Epidermal melanocyte (primary cell): ENCODE results near the gene PROX2.

Experiments used
- DNase-seq: peaks from one replicate; pipeline ENCODE4 v3.0.0; 2011; ENCODE audit warnings: low spot score; ENCODE audit not compliant: insufficient read length

Gene PROX2

DNA sequence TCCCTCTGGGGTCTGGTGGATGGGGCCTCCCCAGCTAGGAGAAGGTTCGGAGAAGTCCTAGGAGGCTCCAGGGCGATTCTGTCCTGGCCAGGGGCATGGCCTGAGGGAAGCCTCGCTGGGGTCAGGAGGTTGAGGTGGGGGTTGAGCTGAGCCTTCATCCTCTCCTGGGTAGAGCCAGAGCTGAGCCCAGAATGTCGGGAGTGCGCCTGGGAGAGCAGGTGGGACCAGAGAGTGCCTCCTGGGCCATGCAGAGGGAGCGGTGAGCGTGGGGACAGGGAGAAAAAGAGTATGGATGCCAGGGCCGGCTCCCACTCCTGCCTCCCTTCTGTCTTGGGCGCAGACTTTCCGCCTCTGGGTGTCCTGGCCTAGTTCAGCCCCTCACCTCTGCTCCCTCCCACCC, 34.0 kb upstream of the PROX2 start:
- DNase-seq = no peak

DNA sequence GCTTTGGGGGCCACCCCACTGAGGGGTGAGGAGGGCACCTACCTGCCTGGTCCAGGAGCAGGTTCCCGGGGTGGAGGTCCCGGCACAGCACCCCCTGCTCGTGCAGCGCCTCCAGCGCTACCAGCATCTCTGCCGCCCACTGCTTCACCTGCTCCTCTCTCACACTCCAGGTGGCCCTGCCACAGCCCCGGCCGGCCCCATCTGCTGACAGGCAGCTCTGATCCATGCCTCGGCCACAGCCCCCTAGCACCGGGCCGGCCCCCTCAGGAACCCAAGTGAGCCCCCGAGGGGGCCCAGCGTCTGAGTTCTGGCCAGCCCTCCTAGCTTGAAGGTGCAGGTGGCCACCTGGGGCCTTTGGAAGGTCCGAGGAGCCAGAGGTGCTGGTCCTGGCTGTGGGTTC, 33.6 kb upstream of the PROX2 start:
- no peak for DNase-seq

DNA sequence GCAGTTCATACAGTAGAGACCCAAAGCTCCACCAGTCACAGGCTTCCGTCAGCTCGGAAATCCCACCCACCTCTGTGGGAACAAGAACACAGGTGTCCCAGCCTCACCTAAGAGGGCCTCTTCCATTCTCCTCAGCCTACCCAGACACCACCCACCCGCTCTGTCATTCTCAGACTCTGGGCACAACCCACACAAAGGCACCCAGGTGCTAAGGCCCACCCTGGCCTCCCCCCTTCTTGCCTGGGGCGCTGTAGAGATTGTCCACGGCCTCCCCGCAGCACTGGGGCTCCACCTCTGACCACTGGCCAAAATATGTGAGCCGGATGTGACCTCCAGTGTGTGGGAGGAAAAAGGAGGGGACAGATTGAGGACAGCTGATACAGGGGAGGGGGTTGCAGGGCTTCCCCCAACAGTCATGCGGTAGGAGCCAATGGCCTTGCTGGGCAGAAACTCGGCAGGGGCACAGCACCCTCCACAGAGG, 33.0 kb upstream of the PROX2 start:
- DNase-seq = no peak

- no peak for DNase-seq
These were observed 31.8 kb upstream of the PROX2 start for GRCh38 chr14:74907744-74908143.

DNA sequence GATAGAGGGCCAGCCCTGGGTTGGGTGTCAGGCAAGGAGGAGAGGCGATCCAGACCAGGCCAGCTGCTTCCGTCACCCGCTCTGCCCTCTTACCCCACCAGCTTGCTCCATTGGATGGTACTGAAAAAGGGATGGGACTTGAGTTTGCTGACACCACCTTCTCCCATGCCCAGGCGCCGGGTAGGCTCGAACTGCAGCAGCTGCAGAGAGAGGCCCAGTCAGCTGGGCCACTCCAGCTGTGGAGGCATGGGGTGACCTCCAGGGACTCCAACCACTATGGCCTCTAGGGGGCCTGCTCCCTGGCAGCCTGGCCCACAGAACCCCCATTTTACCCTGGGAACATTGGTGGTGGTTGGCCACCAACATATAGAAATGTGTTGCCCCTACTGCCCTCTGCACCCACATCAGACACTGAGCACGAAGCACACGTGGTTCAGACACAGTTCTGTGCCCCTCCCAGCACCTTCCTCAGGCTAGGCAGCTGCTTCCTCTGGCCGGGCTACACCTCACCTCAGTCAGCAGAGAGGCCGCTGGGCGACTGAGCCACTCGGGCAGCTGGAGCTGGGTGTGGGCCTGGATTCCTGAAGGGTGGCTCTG, 31.1 kb upstream of the PROX2 start:
- no peak for DNase-seq

DNA sequence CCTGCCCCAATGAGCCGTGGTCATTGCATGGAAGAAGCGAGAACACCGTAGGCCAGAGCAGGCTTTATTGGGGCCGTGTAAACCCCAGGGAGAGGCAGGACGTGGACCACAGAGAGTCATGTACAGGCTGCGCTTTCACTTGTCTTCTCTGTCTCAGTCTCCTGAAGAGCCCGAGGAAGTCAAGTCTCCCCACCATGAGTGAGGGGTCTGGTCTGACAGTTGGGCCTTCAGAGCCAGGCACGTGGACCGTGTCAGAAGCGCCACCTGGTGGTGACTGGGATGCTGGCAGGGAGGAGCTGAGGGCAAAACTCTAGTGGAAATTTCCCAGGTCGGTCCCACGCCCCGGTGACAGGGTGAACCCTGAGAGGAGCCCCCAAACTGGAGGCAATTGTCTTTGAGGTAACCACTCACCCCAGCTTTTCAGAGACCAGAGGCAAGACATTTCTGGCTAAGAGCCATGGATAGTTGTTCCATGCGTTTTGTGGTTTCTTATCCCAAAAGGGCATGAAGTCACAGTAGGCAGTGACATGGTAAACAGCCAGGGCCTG, 29.7 kb upstream of the PROX2 start:
- peak; percentile 70 for DNase-seq

DNA sequence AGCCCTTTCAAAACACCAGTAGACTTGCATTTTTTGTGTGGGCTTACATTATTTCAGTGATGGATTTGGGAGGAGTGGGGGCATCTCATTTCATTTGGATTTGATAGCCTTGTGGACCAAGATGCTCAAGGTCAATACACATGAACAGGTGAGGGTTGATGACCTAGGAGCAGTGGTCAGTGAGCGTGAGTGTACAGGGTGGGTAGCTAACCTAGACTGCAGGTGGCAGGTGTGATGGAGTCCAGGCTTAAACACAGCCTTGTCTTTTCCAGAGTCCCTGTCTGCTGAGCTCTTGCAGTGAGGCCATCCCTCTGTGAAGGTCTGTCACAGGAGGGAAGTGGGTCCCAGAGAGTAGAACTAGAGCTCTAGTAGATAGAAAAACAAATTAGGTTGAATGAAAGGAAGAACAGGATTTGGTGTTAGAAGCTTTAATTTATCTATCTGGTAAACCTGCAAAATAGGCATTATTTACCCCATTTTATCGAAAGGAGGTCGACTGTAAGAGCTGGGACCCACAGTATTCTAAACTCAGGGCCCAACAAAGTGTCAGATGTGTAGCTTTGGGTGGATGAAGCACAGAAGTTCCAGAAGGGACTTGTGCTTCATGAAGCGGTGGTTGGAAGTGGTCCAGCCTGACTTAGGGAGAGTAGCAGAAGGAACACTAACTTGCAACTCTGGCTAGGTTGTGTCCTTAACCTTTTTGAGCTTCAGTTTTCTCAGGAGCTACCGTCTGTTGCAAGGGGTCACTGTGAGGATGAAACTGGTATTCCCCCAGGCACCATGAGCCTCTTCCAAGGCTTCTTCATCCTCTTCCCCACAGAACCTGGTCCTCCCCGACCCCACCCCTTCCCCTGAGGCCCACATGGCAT, 28.9 kb upstream of the PROX2 start:
- no peak for DNase-seq

- DNase-seq = no peak
These were observed 27.2 kb upstream of the PROX2 start for GRCh38 chr14:74902941-74903705.

GRCh38 chr14:74898694-74899093, 22.7 kb upstream of the PROX2 start:
- no peak for DNase-seq

GRCh38 chr14:74898083-74898482, 22.1 kb upstream of the PROX2 start:
- no peak for DNase-seq

GRCh38 chr14:74897642-74898041, 21.7 kb upstream of the PROX2 start:
- no peak for DNase-seq

- no peak for DNase-seq
These were observed 20.5 kb upstream of the PROX2 start for GRCh38 chr14:74896400-74896799.

DNA sequence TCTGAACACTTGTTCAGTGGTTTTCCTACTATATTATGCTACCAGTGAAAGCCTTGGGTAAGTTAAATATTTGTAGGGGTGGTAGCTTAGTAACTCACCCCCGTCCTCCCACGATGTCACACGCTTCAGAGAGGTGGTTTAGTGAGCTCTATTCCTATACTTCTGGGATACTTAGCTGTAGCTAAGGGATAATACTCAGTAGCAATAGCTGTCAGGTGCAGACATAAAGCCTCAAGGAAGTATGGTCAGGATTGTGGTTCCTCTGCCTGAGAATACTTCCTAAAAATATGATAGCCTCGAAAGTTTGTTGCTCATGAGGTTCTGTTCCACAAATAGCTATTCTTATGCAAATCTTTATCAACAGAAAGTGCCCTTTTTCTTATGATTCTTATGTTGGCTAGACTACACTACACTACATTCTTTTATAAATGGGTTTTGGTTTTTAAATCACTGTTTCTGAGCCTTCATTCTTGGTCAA, 17.7 kb upstream of the PROX2 start:
- DNase-seq = no peak

GRCh38 chr14:74892745-74893144, 16.8 kb upstream of the PROX2 start:
- no peak for DNase-seq

DNA sequence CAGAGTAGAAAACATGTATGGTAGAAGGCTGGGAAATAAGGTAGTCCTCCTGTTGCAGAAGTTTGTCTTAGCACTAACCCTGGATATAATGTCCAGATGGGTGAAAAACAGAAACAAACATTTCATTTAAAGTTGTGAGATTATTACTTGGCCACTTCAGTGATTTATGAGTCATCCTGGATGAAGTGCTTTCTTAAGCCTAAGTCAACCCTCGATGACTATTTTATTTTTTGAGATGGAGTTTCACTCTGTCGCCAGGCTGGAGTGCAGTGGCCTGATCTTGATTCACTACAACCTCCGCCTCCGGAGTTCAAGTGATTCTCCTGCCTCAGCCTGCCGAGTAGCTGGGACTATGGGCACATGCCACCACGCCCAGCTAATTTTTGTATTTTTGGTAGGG, 15.9 kb upstream of the PROX2 start:
- DNase-seq = no peak

- no peak for DNase-seq
These were observed 14.3 kb upstream of the PROX2 start for GRCh38 chr14:74890262-74890661.

DNA sequence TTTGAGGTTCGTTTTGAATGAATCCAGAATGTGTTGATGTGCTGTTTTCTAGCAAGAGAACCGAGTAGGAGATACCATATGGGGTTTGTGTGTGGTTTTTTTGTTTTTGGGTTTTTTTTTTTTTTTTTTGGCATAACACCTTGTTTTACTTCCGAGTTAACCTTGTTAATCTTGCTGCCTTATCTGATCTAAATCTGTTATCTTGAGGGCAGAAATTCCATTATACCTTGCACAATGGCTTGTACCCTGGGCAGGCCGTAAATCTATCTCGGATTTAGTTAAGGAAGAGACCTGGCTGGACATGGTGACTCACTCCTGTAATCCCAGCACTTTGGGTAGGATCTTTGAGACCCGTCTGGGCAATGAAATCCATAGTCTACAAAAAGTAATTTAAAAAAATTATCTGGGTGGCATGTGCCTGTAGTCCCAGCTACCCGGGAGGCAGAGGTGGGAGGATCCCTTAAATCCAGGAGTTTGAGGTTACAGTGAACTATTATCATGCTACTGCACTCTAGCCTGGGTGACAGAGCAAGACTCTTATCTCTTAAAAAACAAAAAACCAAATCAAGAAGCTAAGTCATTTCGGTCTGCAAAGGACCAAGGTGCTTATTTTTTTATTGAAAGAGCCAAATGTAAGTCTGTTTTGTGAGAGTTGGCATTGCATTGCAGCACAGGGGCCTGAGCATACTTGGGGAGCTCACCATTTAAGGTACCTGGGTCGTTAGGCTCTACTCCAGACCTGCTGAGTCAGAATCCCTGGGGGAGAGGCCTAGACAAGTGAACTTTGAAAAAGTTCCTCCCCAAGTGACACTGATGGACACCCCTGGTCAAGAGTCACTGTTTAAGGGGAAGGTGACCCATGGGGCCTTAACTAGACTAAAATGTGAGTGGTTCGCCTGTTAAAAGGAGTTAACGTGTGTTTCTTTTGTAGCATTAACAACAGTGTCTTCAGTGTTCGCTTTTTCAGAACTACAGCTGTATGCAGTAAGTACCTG, 12.5 kb upstream of the PROX2 start:
- DNase-seq = no peak

GRCh38 chr14:74886001-74886400, 10.1 kb upstream of the PROX2 start:
- DNase-seq = peak; percentile 75

DNA sequence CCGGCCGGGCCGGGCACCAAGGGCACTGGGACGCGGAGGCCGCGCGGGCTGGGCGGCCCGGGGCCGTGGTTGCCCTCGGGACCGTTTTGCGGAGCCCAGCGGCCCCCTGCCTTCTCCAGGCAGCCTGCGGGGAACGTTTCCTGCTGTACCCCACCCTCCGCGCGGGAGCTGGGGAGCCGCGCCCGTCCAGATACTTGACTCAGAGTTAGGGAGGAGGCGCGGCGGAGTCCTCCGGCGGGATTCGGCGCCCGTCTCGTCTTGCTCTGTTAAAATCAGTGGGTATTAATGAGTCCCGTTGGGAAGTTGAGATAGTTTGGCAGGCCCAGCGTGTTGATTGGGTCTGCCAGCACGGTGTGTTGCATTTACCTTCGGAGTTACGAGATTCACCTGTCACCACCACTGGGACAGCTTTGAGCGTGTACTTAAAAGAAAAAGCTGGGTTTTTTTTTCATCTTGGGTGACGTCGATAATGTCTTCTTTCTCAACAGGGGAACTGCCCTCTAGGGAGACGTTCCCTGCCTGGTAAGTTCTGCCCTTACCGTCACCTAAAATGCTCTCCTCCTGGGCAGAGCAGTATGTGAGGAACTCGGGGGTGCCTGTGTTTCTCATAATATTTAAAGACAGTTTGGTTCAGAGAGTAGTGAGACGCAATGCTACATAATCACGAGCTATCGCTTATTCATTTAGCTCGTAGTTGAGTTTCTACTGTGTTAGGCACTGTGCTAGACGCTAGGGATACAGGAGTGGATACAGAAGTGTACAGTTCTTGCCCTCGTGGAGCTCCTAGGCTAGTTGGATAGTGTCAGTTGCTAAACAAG, 6.4 kb upstream of the PROX2 start:
- DNase-seq = no peak
